Lung (tissue), 12 donors: ENCODE results near the gene SEC14L1. TPM values are rescaled to one million over a fixed set of nuclear protein-coding genes. Genes with fewer than 3 reads are reported as not detected.

Experiments used
- ATAC-seq: fragments of 200-7000 bp; cut with Tn5 transposase; one replicate; pipeline ENCODE4 v1.9.1; 2020; ENCODE audit warnings: moderate number of reproducible peaks; ENCODE audit not compliant: insufficient read depth, low FRiP score
- DNase-seq, 3 donors: peaks; one replicate each; pipeline ENCODE4 v3.0.0-alpha.2; 2013 to 2017
- H3K27ac ChIP-seq, 2 donors: one replicate each; pipeline ENCODE4 v1.5.1; 2013; ENCODE audit warnings: mild to moderate bottlenecking in 2 of 2, moderate library complexity in 2 of 2, control low read depth in 1 of 2, inconsistent platforms in 1 of 2, low read depth in 1 of 2, low read length in 1 of 2
- H3K27me3 ChIP-seq, 3 donors: one replicate each; pipeline ENCODE4 v1.5.1; 2013; ENCODE audit warnings: low read length in 2 of 3; ENCODE audit not compliant: control insufficient read depth in 3 of 3, insufficient read depth in 3 of 3
- H3K36me3 ChIP-seq, 4 donors: one replicate each; pipeline ENCODE4 v1.5.1; 2013; ENCODE audit warnings: low read length in 4 of 4, mild to moderate bottlenecking in 1 of 4, moderate library complexity in 1 of 4; ENCODE audit not compliant: control insufficient read depth in 4 of 4, insufficient read depth in 4 of 4
- H3K4me1 ChIP-seq, 5 donors: one replicate each; pipeline ENCODE4 v1.5.1; 2013; ENCODE audit warnings: low read length in 5 of 5, mild to moderate bottlenecking in 2 of 5, moderate library complexity in 1 of 5; ENCODE audit not compliant: control insufficient read depth in 5 of 5, insufficient read depth in 5 of 5
- H3K4me3 ChIP-seq: one replicate; pipeline ENCODE4 v1.5.1; 2013; ENCODE audit warnings: mild to moderate bottlenecking, control low read depth, moderate library complexity
- H3K9ac ChIP-seq, 2 donors: one replicate each; pipeline ENCODE4 v1.5.1; 2013; ENCODE audit warnings: low read length in 2 of 2, control low read depth in 1 of 2; ENCODE audit not compliant: insufficient read depth in 1 of 2
- H3K9me3 ChIP-seq, 4 donors: one replicate each; pipeline ENCODE4 v1.5.1; 2013; ENCODE audit warnings: low read length in 3 of 4, mild to moderate bottlenecking in 1 of 4, moderate library complexity in 1 of 4; ENCODE audit not compliant: control insufficient read depth in 4 of 4, insufficient read depth in 3 of 4
- CTCF ChIP-seq: IDR thresholded peaks from 2 replicates; pipeline ENCODE4 v1.5.1; 2012; ENCODE audit warnings: mild to moderate bottlenecking; ENCODE audit errors: control extremely low read depth, extremely low read depth
- WGBS, 2 donors: extraction: QIAGEN DNeasy Blood & Tissue Kit; methylation state at CpG; one replicate each; pipeline ENCODE4 v1.1.7; 2013; 5-methylcytosine and 5-hydroxymethylcytosine counted together
- polyA plus RNA-seq, 2 donors: library from polyadenylated mRNA; stranded (reverse); fragments of 200-250 nt; gene quantifications; one replicate each; pipeline ENCODE4 v1.2.1, GENCODE V29; 2013
- total RNA-seq, 2 donors: library from RNA; depleted of rRNA in 1 of 2; stranded (reverse); fragments of >200 nt in 1 of 2; gene quantifications; one replicate each; pipeline ENCODE4 v1.2.1, GENCODE V29; 2014 to 2021
- donor health status: control.
- donor health status: control.
- donor health status: Bipolar disorder and iron deficiency.
- donor health status: healthy.
- donor health status: DM: yes; HTN: yes; CAD: no.

The SEC14L1 gene
- total and polyA plus RNA-seq, 4 donors, result 41.6 to 171 (median 135) TPM

- Histone ChIP-seq H3K9ac (no peak overlapping the region), H3K36me3 (peaks cover 26 to 54% (median 43%) of the 10 kb centered on the region in 4 donors), H3K27ac (no peak overlapping the region), H3K4me1 (peaks cover 0 to 6% (median 0%) of the 10 kb centered on the region in 5 donors), H3K27me3 (no peaks in the 10 kb centered on the region), H3K9me3 (no peaks in the 10 kb centered on the region), H3K4me3 (no peak overlapping the region)
- TF ChIP-seq CTCF, result no peak
- no peak for DNase-seq
- ATAC-seq, result no peak
- WGBS, 2 donors, result 83 to 91% methylated on average over 5 of the region's 5 CpGs
Measured at GRCh38 chr17:77196251-77196650, 55.5 kb downstream of the SEC14L1 start.

- Histone ChIP-seq H3K9ac (no peak overlapping the region), H3K27me3 (no peaks in the 10 kb centered on the region), H3K4me3 (no peak overlapping the region), H3K36me3 (peaks cover 31 to 58% (median 44%) of the 10 kb centered on the region in 4 donors), H3K27ac (peak overlapping the region in 1 of 2 donors; percentile 32), H3K9me3 (no peaks in the 10 kb centered on the region), H3K4me1 (peaks cover 0 to 6% (median 0%) of the 10 kb centered on the region in 5 donors)
- TF ChIP-seq CTCF, result no peak
- DNase-seq (no peak), ATAC-seq (no peak)
- WGBS, 2 donors, result 86 to 94% methylated on average over 9 of the region's 9 CpGs
Measured at GRCh38 chr17:77197115-77197514, 56.3 kb downstream of the SEC14L1 start.

DNA sequence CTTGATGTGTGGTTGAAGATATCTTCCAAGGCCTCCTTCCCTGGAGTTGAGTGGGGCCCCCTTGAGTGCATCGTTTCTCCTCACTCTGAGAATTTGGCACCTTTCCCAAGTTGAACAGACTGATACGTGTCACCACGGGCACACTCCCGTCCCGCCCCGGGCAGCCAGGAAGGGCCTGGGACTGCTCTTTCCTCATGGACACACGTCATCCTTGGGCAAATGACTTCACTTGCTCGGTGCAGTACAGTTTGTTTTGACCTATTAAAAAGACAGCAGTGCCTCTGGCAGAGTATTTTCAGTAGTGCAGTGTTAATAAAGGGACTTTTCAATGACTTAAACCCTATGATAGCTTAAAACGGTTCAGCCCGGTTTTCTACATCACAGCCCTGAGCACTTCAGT is 59.9 kb downstream of the SEC14L1 start:
- peak in 2 of 3 donors; percentile 38 to 69 for DNase-seq
- Histone ChIP-seq H3K4me1 (peaks cover 0 to 3% (median 0%) of the 10 kb centered on the region in 5 donors), H3K4me3 (no peak overlapping the region), H3K9ac (no peak overlapping the region), H3K36me3 (peaks cover 27 to 58% (median 45%) of the 10 kb centered on the region in 4 donors), H3K27me3 (no peaks in the 10 kb centered on the region), H3K9me3 (no peaks in the 10 kb centered on the region), H3K27ac (peak overlapping the region; percentile 26 to 69)
- no peak for ATAC-seq
- TF ChIP-seq CTCF, result no peak
- 53 to 69% methylated on average over 10 of the region's 10 CpGs for WGBS, 2 donors

GRCh38 chr17:77203436-77203835 is 62.7 kb downstream of the SEC14L1 start:
- no peaks in the 10 kb centered on the region for H3K27me3 ChIP-seq
- 95 to 97% methylated on average over 12 of the region's 12 CpGs for WGBS, 2 donors
- H3K9me3 ChIP-seq, result no peaks in the 10 kb centered on the region
- no peak overlapping the region for H3K4me3 ChIP-seq
- no peak overlapping the region for H3K27ac ChIP-seq
- ATAC-seq (no peak), DNase-seq (no peak)
- no peak for TF ChIP-seq CTCF
- peaks cover 16 to 61% (median 44%) of the 10 kb centered on the region in 4 donors for H3K36me3 ChIP-seq
- H3K4me1 ChIP-seq, result peaks cover 0 to 6% (median 0%) of the 10 kb centered on the region in 5 donors
- H3K9ac ChIP-seq, result no peak overlapping the region
